NCI-H2227 (cell line): Measurements from ENCODE around the gene GPX4.
"Not testable (repeated sequence)": the region's sequence is repeated elsewhere in the genome, so short reads cannot be mapped to it uniquely, and the experiment has no call there.

Experiments
- DNase-seq: peaks from one replicate; lab custom pipeline; 2025; ENCODE audit not compliant: unreplicated experiment; lab: John Stamatoyannopoulos, UW

The GPX4 gene

GRCh38 chr19:1113986-1114483 lies 10.2 kb downstream of the GPX4 start:
- DNase-seq: no peak

DNA sequence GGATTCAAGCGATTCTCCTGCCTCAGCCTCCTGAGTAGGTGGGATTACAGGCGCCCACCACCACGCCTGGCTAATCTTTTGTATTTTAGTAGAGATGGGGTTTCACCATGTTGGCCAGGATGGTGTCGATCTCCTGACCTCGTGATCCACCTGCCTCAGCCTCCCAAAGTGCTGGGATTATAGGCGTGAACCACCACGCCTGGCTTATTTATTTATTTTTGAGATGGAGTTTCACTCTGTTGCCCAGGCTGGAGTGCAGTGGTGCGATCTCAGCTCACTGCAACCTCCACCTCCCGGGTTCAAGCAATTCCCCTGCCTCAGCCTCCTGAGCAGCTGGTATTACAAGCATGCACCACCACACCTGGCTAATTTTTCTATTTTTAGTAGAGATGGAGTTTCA lies 10.9 kb downstream of the GPX4 start:
- not testable (repeated sequence) for DNase-seq

DNA sequence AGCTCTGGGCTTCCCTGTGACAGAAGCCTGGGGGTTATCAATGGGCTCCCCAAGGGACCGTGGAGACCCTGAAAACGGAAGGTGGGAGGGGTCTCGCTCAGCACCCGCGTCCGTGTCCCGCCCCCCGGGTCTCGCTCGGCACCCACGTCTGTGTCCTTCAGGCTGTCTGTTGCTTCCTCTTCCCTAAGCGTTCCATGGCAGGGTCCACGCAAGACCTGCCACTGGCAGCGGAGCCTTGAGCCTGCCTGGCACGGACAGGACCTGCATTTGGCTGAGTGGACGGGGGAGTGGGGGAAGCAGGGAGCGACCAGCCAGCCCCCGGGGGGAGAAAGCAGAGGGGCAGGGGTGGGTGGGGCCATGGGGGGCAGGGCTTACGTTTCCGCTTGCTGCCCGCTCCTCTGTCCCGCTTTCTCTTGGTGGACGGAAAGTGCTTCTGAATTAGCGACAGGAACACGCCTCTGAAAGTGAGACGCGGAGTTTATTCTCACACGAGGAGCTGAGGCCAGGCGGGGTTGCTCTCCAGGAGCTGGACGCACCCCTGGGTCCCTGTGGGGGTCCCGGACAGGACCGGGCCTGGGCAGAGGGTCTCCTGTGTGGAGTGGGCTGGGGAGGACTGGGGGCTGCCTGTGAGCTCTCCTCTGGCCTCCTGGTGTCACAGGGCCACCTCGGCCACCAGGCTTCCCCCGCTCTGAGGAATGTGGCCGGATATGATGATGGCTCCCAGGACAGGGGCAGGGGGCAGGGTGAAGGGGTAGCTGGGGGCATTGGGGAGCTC lies 12.0 kb downstream of the GPX4 start:
- DNase-seq: no peak

DNA sequence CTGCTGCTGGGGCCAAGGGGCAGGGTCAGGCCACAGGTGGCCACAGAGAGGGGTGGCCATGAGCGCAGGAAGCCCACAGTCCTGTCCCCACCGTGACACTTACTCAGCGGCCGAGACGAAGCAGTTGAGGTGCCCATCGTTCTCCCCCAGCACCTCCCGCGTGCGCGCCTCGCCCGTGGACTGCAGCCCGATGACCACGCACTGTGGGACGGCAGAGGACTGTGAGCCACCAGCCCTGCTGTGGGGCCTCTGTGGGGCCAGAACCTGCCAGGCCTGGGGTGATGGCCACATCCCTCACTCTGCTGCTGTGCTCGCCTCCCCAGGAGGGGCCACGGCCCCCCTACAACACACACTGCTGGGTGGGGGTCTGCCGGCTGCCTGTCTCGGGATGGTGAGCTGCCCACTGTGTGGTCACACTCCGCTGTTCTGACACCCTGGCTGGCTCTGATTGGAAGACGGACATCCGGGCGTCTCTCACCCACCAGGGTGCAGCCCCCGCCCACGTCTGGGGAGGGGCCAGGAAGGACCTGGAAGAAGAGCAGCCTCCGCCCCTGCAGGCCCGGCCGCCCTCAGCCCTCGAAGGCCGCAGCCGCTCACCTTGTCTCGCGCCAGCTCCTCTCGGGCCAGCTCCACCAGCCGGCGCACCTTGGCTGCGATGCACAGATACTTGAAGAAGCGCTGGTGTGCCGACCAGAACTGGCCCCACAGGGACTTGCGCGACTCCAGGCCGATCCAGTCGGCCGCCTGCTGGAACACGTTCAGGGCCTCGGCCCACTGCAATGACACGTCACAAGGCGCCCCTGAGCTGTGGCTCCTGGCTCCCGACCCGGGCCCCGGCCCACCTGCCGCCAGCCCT lies 13.2 kb downstream of the GPX4 start:
- DNase-seq: no peak

DNA sequence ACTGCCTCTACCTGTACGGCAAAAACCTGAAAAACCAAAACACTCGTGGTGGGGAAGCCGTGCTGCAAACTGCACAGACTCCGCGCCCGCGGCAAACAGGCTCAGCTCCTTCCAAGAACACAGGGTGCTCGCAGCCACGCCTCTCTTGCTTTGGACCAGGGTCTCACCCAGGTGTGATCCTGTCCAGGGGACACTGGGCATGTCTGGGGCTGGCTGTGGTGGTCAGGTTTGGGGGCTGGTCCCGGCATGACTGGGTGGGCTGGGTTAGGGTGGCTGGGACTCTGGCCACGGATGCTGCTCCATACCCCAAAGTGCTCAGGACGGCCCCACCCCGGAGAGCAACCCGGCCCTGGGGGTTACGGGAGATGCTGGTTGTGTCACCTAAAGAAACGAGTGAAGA lies 13.9 kb downstream of the GPX4 start:
- no peak for DNase-seq

DNA sequence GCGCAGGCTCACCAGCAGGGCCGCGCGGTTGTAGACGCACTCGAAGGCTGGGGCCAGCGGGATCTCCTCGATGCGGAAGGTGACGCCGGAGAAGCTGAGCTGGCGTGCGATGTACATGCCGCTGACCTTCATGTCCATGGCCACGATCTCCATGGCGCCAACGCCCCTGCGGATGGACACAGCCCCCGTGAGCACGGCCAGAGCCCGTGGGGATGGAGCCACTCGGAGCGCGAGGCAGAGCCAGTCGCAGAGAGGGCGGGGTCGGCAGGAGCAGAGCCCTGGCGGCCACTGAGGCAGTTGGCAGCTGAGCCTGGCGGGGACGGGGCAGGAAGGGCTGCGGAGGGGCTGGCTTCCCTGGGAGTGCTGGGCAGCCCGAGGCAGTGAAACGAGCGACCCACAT lies 15.2 kb downstream of the GPX4 start:
- no peak for DNase-seq

DNA sequence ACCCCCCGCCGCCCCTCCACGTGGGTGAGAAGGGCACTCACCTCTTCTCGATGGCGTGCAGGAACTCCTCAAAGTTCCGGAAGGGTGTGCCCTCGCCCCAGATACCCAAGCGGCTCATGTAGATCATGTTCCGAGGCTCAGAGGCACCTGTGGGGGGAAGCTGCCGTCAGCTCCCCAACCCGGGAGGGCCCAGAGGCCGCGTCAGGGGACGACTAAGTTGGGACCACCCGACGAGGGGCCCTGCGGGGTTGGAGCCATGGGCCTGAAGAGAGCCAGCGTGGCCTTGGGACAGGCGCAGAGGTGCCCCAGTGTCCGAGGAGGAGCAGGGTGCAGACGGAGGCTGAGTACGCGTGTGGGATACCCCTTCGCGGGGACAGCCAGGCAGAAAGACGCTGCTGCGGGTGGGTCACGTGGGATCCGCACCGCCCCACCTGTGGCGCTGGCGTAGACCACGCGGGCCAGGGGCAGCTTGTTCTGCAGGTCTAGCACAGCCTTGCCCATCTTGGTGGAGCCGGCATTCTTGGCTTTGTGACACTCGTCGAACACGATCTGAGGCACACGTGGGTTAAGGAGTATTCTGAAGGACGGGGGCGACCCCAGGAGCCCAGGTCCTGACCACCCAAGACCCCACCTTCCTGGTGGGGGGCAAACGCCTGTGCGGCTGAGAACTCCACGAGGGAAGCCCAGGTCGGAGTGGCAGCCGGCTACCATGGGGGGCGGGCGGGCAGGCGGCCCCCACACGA lies 15.9 kb downstream of the GPX4 start:
- no peak for DNase-seq

- no peak for DNase-seq
Observed at GRCh38 chr19:1121395-1121794, 17.6 kb downstream of the GPX4 start.

GRCh38 chr19:1122021-1122971 lies 18.5 kb downstream of the GPX4 start:
- DNase-seq: no peak

DNA sequence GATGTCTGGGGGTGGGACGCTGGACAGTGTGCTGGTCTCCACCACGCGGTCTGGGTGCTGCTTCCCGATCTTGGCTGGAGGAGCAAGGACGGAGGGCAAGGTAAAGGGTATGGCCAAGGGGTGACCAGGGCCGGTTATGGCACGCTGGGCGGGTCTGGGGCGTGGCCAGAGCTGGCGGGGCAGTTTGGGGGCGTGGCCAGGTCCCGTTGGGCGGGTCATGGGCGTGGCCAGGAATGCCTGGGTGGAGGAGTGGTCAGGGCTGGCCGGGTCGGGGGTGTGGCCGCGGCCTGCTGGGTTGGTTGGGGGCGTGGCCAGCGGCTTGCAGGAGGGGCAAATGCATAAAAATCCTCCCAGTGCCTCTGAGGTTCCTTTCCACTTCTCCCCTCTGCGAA lies 19.2 kb downstream of the GPX4 start:
- DNase-seq: no peak

DNA sequence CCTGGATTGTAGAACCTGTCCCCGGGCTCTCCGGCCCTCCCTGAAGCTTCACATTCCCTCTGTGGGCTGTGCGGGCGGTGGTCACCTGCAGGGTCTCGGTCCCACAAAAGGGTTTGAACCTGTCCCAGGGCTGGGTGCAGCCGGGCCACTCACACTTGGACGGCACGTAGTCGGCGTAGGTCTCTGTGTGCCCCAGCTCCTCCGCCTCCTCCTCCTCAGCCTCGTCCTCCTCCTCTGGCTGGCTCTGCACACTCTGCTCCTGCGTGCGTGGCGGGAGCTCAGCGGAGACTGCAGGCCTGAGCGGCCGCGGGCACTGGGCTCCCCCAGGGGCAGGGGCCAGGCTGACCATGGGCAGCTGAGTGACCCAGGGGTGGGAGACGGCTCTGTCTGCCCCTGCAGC lies 19.6 kb downstream of the GPX4 start:
- DNase-seq: no peak

GRCh38 chr19:1123885-1124677 lies 20.3 kb downstream of the GPX4 start:
- DNase-seq: no peak

GRCh38 chr19:1125601-1126467 lies 22.0 kb downstream of the GPX4 start:
- DNase-seq: no peak

DNA sequence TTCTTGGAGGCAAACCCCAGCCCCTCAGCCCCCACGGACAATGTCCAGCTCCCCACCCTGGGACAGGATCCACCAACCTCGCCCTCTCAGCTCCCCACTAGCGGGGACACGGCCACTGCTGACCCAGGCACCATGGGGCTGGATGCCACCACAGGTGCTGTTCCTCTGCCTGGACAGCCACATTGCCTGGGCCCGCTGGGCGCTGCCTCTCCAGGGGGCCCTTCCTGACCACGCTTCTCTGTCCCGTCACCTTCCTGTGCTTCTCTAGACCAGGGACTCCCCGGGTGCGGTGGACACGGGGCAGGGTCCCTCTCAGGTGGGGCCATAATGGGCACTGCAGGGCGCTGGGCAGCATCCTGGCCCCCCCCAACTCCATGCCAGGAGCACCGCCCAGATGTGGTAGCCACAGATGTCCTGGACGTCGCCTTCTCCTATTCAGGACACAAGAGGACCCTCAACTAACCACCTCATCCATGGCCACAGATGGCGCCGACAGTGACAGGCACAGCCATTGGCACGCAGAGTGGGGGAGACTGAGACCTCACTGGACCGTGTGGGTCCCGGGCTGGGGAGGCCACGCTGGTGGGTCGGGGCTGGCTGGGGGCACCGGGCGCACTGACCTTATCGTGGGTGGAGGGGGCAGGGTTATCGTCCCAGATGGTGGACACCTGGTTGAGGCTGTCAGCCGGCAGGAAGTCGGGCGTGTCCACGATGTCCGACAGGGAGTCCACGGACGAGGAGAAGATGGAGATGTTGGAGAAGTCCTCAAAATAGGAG lies 23.4 kb downstream of the GPX4 start:
- DNase-seq: no peak

DNA sequence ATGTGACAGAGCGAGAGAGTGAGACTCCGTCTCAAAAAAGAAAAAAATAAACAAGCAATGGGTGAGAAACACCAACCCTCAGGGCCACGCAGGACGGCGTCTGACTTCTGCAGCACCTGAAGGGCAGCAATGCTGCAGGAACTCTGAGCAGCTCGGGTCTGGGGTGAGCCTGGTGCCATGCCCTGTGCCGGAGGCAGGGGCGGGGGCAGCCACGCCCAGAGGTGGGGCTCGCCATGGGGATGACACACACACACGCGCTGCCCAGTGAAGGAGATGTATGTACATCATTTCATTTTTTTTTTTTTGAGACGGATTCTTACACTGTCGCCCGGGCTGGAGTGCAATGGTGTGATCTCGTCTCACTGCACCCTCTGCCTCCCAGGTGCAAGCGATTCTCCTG lies 24.3 kb downstream of the GPX4 start:
- no peak for DNase-seq

- not testable (repeated sequence) for DNase-seq
Observed at GRCh38 chr19:1129084-1129483, 25.3 kb downstream of the GPX4 start.

GRCh38 chr19:1129535-1129934 lies 25.7 kb downstream of the GPX4 start:
- DNase-seq: no peak
